DMS53 treated with DMSO at 0.1 percent for 48 hours (cell line): ENCODE data around the gene POU4F1.

Source experiments
- DNase-seq: peaks from one replicate; lab custom pipeline; 2025; ENCODE audit not compliant: unreplicated experiment; lab: John Stamatoyannopoulos, UW

POU4F1 gene

DNA sequence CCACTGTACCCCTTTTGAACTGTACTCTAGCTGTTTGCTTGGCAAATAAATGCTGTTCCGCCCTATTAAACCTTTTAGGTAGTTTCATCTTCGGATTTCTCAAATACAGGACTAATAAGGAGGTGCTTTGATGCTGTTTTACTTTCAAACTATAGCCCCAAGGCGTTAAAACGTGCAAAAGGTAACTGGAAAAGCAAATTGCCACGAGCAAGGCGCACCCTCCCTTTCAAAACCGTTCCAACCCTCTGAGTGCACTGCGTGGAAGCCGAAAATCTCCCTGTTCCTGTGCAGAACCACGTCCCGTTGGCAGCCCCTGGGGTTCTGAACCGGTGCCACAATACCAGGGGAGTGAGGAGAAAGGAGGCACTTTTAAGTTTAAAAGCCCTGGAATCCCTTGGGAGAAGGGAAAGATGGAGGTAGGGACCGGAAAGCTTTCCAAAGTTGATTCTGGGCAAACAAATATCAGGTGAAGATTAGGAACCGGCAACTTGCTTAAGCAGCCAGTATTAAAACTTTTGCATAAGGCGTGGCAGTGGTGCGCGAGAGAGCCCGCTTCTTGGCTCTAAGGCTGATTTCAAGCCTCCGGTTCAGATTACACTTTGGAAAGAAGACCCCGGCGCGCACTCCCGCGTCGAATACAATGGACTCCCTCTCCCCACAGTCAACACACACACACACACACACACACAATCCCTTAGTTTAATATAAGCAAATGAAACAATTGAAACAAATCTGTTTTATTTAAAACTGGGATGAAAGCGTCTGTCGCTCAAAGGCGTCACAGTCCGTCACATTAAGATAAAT is 9.5 kb downstream of the POU4F1 start:
- no peak for DNase-seq

- DNase-seq = no peak
Observed at GRCh38 chr13:78593129-78593528, 10.2 kb downstream of the POU4F1 start.

- DNase-seq = no peak
Observed at GRCh38 chr13:78592584-78592983, 10.8 kb downstream of the POU4F1 start.

DNA sequence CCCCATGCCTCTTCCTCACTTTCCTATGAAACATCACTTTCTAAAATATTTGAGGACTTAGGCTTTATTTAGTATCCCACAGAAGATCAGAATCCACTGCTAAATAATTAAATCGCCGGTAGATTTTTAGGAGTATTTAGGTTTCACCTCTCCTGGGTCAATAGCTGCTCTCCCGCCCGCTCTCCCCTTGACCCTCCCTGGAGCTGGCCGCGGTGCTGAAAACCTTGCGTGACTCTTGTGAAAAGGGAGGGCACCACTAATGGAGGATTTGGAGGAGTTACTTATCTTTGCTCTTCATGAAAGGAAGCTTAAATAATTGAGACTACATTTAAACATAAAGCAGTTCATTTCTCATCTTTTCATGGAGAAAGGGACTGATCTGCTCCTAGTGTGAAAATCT is 14.1 kb downstream of the POU4F1 start:
- no peak for DNase-seq

DNA sequence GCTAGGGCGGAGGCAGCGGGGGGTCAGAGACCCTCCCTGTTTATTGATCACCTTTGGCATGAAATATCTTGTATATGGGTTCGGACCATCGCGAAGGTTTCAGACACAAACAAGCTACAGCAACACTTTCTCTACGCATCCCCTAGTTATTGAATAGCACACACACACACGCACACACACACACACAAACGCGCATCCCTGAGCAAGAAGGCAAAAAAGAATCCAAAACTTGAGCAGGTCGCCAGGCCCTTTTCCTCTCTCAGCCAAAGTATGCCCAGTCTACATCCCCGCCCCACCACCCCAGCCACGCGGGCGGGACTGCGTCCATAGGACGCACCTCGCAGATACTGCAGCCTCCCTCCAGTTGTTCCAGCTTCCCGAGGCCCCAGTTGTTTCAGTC is 16.0 kb downstream of the POU4F1 start:
- no peak for DNase-seq

- no peak for DNase-seq
Observed at GRCh38 chr13:78586706-78587105, 16.6 kb downstream of the POU4F1 start.

- DNase-seq = no peak
Observed at GRCh38 chr13:78576261-78576660, 27.1 kb downstream of the POU4F1 start.

- no peak for DNase-seq
Observed at GRCh38 chr13:78572459-78572858, 30.9 kb downstream of the POU4F1 start.

GRCh38 chr13:78569029-78569428 is 34.3 kb downstream of the POU4F1 start:
- no peak for DNase-seq

DNA sequence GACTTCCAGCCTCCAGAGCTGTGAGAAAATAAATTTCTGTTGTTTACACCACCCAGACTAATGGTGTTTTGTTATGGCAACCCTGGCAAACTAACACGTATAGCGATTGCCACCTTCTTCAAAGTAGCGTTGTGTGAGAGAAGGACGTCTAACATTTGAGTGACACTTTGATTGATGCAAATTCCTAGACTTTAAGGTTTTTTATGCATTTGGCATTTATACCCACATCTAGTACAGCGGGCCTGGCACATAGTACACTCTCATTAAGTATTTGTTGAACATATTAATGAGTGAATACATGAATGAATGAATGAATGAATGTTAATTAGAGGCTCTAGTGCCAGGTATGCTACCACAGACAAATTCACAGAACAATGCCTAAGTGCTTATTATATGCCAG is 36.7 kb downstream of the POU4F1 start:
- DNase-seq = no peak

- DNase-seq = no peak
Observed at GRCh38 chr13:78562237-78562889, 41.0 kb downstream of the POU4F1 start.
